Nephron (organoid): ENCODE data around the gene TFPI.

Experiments used
- H3K27ac Mint-ChIP-seq, 3 experiments: 2 replicates each; pipeline ENCODE4 v1.8.0; 2020; ENCODE audit warnings: mixed read lengths in 3 of 3, mild to moderate bottlenecking in 2 of 3, moderate library complexity in 1 of 3
- H3K27me3 Mint-ChIP-seq: 2 replicates; pipeline ENCODE4 v1.8.0; 2021; ENCODE audit warnings: low read depth, mild to moderate bottlenecking, moderate library complexity, mixed read lengths
- H3K36me3 Mint-ChIP-seq: 2 replicates; pipeline ENCODE4 v1.8.0; 2020; ENCODE audit warnings: low read depth, mixed read lengths
- H3K4me1 Mint-ChIP-seq: 2 replicates; pipeline ENCODE4 v1.8.0; 2020; ENCODE audit warnings: mixed read lengths
- H3K4me3 Mint-ChIP-seq, 3 experiments: 2 replicates each; pipeline ENCODE4 v1.8.0; 2020; ENCODE audit warnings: mild to moderate bottlenecking in 3 of 3, mixed read lengths in 3 of 3, moderate library complexity in 2 of 3
- H3K9me3 Mint-ChIP-seq: 2 replicates; pipeline ENCODE4 v1.8.0; 2020; ENCODE audit warnings: mixed read lengths
- TF ChIP-seq, protein P1 (sequence below), 3 experiments: fragments of 200-600 bp; sonication (generic); IDR thresholded peaks; one replicate each; pipeline ENCODE4 v1.5.0; 2021; ENCODE audit warnings: antibody characterized with exemption in 3 of 3; ENCODE audit not compliant: unreplicated experiment in 3 of 3

TFPI gene

DNA sequence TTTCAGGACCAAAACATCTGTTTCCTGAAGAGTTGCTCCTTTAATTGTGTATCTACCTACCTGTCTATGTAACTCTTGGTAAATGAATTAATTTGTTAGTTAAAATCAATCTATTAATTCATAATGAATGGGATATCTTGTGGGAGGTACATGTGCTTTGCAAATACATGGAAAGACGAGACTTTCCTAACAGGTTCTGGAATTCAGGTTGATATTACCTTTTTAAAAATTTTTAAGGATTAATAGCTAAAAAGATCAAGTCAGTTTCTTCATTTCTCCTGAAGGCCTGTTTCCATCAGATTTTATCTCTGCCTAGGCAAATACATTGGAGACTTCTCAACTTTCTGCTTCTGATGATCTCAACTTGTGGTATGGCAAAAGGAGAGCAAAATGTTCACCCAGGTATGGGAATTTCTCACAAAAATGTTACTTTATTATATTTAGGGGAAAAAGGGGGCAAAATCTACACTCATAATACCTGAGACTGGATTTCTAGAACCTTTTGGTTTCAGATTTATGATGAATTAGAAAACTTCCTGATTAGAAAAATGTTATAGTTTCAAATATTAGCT lies 7.4 kb downstream of the TFPI start:
- H3K27ac Mint-ChIP-seq, result peak overlapping the region in 2 of 3 experiments; percentile 9 to 44
- H3K4me1 Mint-ChIP-seq, result peaks cover 29% of the 10 kb centered on the region
- H3K36me3 Mint-ChIP-seq, result no peaks in the 10 kb centered on the region
- H3K4me3 Mint-ChIP-seq, result no peak overlapping the region
- TF ChIP-seq, protein P1, sequence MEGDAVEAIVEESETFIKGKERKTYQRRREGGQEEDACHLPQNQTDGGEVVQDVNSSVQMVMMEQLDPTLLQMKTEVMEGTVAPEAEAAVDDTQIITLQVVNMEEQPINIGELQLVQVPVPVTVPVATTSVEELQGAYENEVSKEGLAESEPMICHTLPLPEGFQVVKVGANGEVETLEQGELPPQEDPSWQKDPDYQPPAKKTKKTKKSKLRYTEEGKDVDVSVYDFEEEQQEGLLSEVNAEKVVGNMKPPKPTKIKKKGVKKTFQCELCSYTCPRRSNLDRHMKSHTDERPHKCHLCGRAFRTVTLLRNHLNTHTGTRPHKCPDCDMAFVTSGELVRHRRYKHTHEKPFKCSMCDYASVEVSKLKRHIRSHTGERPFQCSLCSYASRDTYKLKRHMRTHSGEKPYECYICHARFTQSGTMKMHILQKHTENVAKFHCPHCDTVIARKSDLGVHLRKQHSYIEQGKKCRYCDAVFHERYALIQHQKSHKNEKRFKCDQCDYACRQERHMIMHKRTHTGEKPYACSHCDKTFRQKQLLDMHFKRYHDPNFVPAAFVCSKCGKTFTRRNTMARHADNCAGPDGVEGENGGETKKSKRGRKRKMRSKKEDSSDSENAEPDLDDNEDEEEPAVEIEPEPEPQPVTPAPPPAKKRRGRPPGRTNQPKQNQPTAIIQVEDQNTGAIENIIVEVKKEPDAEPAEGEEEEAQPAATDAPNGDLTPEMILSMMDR (IDR thresholded peaks at IDR 0.05; ENCODE audit: unreplicated experiment in 3 of 3), result no peak
- H3K27me3 Mint-ChIP-seq, result no peaks in the 10 kb centered on the region
- H3K9me3 Mint-ChIP-seq, result no peaks in the 10 kb centered on the region

DNA sequence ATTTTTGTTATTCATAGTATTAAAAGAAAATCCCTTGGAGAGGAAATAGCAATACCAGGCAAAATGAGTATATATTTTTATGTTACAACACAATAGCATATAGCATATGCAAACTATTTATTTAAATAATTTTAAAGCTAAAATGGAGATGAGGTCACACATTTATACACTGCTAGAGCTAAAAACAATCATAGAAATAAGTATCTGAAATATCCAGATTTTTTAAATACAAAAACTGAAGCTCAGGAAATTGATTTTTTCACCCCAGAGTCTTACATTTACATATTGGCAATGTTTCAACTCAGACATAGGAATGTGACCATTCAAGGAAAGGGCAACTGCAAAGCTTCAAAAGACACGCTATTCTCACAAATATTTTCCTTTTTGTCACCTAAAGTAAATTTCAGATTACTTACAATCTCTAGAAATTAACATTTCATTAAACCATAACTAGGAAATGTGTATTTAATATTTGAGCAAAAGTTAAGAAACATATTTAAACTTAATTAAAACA lies 8.9 kb downstream of the TFPI start:
- H3K27me3 Mint-ChIP-seq, result no peaks in the 10 kb centered on the region
- TF ChIP-seq, protein P1 (IDR thresholded peaks at IDR 0.05; ENCODE audit: unreplicated experiment in 3 of 3), result no peak
- peaks cover 29% of the 10 kb centered on the region for H3K4me1 Mint-ChIP-seq
- H3K9me3 Mint-ChIP-seq, result no peaks in the 10 kb centered on the region
- no peak overlapping the region for H3K4me3 Mint-ChIP-seq
- no peaks in the 10 kb centered on the region for H3K36me3 Mint-ChIP-seq
- no peak overlapping the region for H3K27ac Mint-ChIP-seq

DNA sequence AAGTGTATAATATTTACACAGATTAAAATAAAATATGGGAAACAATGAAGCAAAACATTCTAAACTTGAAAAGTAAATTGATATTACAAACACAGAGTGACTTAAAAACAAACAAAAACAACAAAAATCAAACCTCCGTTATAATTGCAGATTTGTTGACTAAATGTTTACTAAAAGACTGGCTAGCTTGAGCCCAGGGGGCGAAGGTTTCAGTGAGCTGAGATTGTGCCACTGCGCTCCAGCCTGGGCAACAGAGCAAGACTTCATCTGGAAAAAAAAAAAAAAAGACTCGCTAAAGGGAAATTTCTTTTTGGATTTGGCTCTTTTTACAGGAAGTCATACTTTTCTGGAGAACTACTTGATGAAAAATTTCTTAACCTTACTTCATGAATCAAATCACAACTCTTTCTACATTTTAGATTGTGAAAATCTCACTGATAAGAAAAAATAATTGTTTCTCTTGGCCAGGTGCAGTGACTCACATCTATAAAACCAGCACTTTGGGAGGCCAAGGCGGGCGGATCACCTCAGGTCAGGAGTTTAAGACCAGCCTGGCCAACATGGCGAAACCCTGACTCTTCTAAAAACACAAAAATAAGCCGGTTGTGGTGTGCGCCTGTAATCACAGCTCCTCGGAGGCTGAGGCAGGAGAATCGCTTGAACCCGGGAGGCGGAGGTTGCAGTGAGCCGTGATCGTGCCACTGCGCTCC lies 9.7 kb downstream of the TFPI start:
- TF ChIP-seq, protein P1 (IDR thresholded peaks at IDR 0.05; ENCODE audit: unreplicated experiment in 3 of 3), result no peak
- H3K4me1 Mint-ChIP-seq, result peaks cover 24% of the 10 kb centered on the region
- H3K27me3 Mint-ChIP-seq, result no peaks in the 10 kb centered on the region
- no peaks in the 10 kb centered on the region for H3K9me3 Mint-ChIP-seq
- H3K4me3 Mint-ChIP-seq, result no peak overlapping the region
- no peak overlapping the region for H3K27ac Mint-ChIP-seq
- H3K36me3 Mint-ChIP-seq, result no peaks in the 10 kb centered on the region

DNA sequence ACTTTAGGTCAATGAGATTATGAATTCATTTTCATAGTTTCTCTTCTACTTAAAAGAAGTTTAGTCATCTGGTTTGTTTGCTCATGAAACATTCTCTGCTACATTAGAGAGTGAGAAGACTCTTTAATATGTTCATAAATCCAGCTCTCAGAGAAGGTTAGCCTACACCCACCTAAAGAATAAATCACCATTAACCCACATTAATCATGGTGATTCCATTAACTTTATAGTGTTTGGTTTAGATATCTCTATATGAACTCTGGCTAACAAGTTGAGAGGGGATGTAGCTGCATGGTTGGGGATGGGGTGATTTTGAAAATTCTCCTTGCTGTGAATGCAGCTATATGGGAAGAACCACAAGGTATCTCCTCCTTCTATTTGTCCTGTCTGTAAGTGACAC lies 10.7 kb downstream of the TFPI start:
- H3K4me3 Mint-ChIP-seq, result no peak overlapping the region
- H3K27me3 Mint-ChIP-seq, result no peaks in the 10 kb centered on the region
- no peaks in the 10 kb centered on the region for H3K9me3 Mint-ChIP-seq
- H3K36me3 Mint-ChIP-seq, result no peaks in the 10 kb centered on the region
- H3K27ac Mint-ChIP-seq, result peak overlapping the region in 2 of 3 experiments; percentile 44 to 56
- peaks cover 18% of the 10 kb centered on the region for H3K4me1 Mint-ChIP-seq
- TF ChIP-seq, protein P1 (IDR thresholded peaks at IDR 0.05; ENCODE audit: unreplicated experiment in 3 of 3), result no peak

DNA sequence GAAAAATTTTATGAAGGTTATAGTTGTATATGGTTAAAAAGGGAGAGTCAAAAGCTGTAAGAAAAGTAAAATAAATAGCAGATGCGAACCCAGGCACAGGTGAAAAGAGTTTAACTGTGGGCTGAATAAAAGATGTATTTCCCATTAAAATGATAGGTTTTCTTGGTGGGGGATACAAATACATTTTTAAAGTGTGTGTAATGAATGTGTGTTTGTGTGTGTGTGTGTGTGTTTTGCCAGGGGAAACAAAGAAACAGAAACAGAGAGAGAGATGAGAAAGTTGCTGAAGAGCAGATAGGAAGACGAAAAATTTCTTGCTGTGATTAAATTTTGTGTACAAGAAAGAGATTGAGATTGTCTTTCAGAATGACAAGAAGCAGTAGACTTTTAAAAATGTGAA lies 12.1 kb downstream of the TFPI start:
- peak overlapping the region; percentile 2 to 56 (median 25) for H3K27ac Mint-ChIP-seq
- no peaks in the 10 kb centered on the region for H3K27me3 Mint-ChIP-seq
- no peak overlapping the region for H3K4me3 Mint-ChIP-seq
- H3K9me3 Mint-ChIP-seq, result no peaks in the 10 kb centered on the region
- no peaks in the 10 kb centered on the region for H3K36me3 Mint-ChIP-seq
- peaks cover 14% of the 10 kb centered on the region for H3K4me1 Mint-ChIP-seq
- TF ChIP-seq, protein P1 (IDR thresholded peaks at IDR 0.05; ENCODE audit: unreplicated experiment in 3 of 3), result no peak
